K562 (cell line): Measurements from ENCODE around the gene BMS1. TPM values are rescaled to one million over a fixed set of nuclear protein-coding genes. Genes with fewer than 3 reads are reported as not detected.

Experiments
- BRD9 ChIP-seq: fragments of 450-650 bp; IDR thresholded peaks from 2 replicates; pipeline ENCODE4 v1.6.1; 2018; ENCODE audit warnings: low read depth; ENCODE audit not compliant: partially characterized antibody
- FOXA1 ChIP-seq: fragments of 450-650 bp; IDR thresholded peaks from 2 replicates; pipeline ENCODE4 v1.6.1; 2016; ENCODE audit warnings: mild to moderate bottlenecking, borderline replicate concordance
- MCM5 ChIP-seq: fragments of 450-650 bp; IDR thresholded peaks from 2 replicates; pipeline ENCODE4 v1.6.1; 2016; ENCODE audit warnings: low read depth
- PURB ChIP-seq: sonication (generic); formaldehyde crosslinking; IDR thresholded peaks from 2 replicates; pipeline ENCODE4 v1.9.0; 2021; ENCODE audit warnings: low read depth, mild to moderate bottlenecking, missing genetic modification reagents
- SIRT6 ChIP-seq: IDR thresholded peaks from one replicate; pipeline ENCODE4 v1.6.1; 2012; ENCODE audit warnings: low read depth, mild to moderate bottlenecking, control low read depth, inconsistent platforms, low read length, moderate library complexity
- THRAP3 ChIP-seq: fragments of 450-650 bp; IDR thresholded peaks from 2 replicates; pipeline ENCODE4 v1.6.1; 2016; ENCODE audit warnings: mild to moderate bottlenecking, inconsistent platforms, borderline replicate concordance
- ZNF77 ChIP-seq: fragments of 250-450 bp; sonication (Bioruptor Pico); IDR thresholded peaks from 2 replicates; pipeline ENCODE4 v1.5.0; 2020
- polyA plus RNA-seq, 8 experiments: library from polyadenylated mRNA; depleted of rRNA in 4 of 8; stranded (reverse) in 5 of 8; unstranded in 3 of 8; fragments of >200 nt; fragmentation: Nextera tagmentation in 2 of 8; fragmentation: Illumina TruSeq in 1 of 8; extraction: Ambion mirVana in 2 of 8; extraction: Trizol in 1 of 8; gene quantifications; 2 replicates each; pipeline versions ENCODE4 v1.2.1 to v1.2.3, GENCODE V29; 2011 to 2014; ENCODE audit warnings: inconsistent platforms in 1 of 8, missing spikeins in 1 of 8
- total RNA-seq, 7 experiments: library from RNA; depleted of rRNA in 6 of 7; stranded (reverse); fragments of >200 nt in 6 of 7; fragmentation: Illumina TruSeq in 2 of 7; extraction: Trizol in 2 of 7; gene quantifications; 2 replicates each; pipeline versions ENCODE4 v1.2.1 to v1.2.3, GENCODE V29; 2011 to 2021; ENCODE audit warnings: low replicate concordance in 1 of 7
- TF ChIP-seq, protein P1 (sequence below): fragments of 200-600 bp; sonication (generic); IDR thresholded peaks from one replicate; pipeline ENCODE4 v1.6.1; 2012; ENCODE audit warnings: mild to moderate bottlenecking, low read depth, low read length, inconsistent platforms
- TF ChIP-seq, protein P2 (sequence below): fragments of 450-650 bp; formaldehyde crosslinking; IDR thresholded peaks from 2 replicates; pipeline ENCODE4 v1.4.0; 2022; ENCODE audit warnings: missing genetic modification characterization
- TF ChIP-seq, protein P3 (sequence below): fragments of 250-450 bp; sonication (Bioruptor Pico); IDR thresholded peaks from 2 replicates; pipeline ENCODE4 v1.4.0; 2020; ENCODE audit warnings: mild to moderate bottlenecking

The BMS1 gene
- total and polyA plus RNA-seq, 9 of the 15 experiments (the other 6 are each of a cell fraction or from before 2014, with no cell fraction given) = 11.1 to 46.9 (median 32.7) TPM

DNA sequence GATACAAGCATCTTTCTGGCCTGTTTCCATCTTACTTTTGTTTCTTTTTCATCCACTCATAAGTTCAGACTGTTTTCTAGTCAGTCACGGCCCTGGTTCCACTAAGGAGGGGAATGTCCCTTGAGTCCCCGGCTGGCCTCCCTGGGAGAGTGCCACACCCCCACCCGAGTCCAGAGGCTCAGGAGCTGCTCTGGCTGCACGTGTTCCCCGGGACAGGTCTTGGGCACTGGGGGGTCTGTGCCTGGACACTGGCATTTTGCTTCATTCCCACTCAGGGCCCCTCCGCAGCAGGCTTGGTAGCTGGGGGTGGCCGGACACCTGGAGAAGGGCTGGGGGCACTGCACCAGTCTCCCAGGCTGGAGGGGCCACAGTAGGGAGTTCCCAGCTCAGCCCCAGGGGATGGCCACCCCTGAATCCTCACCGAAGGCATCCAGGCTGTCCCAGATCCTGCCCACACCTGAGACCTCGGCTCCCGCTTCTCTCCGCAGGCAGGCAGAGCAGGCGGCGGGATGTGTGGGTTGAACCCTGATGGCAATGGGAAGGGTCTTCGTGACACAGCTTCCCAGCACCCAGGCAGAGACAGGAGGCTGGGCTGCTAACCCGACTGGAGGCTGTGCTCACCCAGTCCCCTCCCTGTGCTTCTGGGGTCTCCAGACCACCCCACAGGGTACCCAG lies 92.3 kb downstream of the BMS1 start (continued):
- TF ChIP-seq, protein P1, sequence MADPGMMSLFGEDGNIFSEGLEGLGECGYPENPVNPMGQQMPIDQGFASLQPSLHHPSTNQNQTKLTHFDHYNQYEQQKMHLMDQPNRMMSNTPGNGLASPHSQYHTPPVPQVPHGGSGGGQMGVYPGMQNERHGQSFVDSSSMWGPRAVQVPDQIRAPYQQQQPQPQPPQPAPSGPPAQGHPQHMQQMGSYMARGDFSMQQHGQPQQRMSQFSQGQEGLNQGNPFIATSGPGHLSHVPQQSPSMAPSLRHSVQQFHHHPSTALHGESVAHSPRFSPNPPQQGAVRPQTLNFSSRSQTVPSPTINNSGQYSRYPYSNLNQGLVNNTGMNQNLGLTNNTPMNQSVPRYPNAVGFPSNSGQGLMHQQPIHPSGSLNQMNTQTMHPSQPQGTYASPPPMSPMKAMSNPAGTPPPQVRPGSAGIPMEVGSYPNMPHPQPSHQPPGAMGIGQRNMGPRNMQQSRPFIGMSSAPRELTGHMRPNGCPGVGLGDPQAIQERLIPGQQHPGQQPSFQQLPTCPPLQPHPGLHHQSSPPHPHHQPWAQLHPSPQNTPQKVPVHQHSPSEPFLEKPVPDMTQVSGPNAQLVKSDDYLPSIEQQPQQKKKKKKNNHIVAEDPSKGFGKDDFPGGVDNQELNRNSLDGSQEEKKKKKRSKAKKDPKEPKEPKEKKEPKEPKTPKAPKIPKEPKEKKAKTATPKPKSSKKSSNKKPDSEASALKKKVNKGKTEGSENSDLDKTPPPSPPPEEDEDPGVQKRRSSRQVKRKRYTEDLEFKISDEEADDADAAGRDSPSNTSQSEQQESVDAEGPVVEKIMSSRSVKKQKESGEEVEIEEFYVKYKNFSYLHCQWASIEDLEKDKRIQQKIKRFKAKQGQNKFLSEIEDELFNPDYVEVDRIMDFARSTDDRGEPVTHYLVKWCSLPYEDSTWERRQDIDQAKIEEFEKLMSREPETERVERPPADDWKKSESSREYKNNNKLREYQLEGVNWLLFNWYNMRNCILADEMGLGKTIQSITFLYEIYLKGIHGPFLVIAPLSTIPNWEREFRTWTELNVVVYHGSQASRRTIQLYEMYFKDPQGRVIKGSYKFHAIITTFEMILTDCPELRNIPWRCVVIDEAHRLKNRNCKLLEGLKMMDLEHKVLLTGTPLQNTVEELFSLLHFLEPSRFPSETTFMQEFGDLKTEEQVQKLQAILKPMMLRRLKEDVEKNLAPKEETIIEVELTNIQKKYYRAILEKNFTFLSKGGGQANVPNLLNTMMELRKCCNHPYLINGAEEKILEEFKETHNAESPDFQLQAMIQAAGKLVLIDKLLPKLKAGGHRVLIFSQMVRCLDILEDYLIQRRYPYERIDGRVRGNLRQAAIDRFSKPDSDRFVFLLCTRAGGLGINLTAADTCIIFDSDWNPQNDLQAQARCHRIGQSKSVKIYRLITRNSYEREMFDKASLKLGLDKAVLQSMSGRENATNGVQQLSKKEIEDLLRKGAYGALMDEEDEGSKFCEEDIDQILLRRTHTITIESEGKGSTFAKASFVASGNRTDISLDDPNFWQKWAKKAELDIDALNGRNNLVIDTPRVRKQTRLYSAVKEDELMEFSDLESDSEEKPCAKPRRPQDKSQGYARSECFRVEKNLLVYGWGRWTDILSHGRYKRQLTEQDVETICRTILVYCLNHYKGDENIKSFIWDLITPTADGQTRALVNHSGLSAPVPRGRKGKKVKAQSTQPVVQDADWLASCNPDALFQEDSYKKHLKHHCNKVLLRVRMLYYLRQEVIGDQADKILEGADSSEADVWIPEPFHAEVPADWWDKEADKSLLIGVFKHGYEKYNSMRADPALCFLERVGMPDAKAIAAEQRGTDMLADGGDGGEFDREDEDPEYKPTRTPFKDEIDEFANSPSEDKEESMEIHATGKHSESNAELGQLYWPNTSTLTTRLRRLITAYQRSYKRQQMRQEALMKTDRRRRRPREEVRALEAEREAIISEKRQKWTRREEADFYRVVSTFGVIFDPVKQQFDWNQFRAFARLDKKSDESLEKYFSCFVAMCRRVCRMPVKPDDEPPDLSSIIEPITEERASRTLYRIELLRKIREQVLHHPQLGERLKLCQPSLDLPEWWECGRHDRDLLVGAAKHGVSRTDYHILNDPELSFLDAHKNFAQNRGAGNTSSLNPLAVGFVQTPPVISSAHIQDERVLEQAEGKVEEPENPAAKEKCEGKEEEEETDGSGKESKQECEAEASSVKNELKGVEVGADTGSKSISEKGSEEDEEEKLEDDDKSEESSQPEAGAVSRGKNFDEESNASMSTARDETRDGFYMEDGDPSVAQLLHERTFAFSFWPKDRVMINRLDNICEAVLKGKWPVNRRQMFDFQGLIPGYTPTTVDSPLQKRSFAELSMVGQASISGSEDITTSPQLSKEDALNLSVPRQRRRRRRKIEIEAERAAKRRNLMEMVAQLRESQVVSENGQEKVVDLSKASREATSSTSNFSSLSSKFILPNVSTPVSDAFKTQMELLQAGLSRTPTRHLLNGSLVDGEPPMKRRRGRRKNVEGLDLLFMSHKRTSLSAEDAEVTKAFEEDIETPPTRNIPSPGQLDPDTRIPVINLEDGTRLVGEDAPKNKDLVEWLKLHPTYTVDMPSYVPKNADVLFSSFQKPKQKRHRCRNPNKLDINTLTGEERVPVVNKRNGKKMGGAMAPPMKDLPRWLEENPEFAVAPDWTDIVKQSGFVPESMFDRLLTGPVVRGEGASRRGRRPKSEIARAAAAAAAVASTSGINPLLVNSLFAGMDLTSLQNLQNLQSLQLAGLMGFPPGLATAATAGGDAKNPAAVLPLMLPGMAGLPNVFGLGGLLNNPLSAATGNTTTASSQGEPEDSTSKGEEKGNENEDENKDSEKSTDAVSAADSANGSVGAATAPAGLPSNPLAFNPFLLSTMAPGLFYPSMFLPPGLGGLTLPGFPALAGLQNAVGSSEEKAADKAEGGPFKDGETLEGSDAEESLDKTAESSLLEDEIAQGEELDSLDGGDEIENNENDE = no peak
- TF ChIP-seq, protein P2, sequence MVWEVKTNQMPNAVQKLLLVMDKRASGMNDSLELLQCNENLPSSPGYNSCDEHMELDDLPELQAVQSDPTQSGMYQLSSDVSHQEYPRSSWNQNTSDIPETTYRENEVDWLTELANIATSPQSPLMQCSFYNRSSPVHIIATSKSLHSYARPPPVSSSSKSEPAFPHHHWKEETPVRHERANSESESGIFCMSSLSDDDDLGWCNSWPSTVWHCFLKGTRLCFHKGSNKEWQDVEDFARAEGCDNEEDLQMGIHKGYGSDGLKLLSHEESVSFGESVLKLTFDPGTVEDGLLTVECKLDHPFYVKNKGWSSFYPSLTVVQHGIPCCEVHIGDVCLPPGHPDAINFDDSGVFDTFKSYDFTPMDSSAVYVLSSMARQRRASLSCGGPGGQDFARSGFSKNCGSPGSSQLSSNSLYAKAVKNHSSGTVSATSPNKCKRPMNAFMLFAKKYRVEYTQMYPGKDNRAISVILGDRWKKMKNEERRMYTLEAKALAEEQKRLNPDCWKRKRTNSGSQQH (CRISPR knock-in tag) = no peak
- TF ChIP-seq, protein P3, sequence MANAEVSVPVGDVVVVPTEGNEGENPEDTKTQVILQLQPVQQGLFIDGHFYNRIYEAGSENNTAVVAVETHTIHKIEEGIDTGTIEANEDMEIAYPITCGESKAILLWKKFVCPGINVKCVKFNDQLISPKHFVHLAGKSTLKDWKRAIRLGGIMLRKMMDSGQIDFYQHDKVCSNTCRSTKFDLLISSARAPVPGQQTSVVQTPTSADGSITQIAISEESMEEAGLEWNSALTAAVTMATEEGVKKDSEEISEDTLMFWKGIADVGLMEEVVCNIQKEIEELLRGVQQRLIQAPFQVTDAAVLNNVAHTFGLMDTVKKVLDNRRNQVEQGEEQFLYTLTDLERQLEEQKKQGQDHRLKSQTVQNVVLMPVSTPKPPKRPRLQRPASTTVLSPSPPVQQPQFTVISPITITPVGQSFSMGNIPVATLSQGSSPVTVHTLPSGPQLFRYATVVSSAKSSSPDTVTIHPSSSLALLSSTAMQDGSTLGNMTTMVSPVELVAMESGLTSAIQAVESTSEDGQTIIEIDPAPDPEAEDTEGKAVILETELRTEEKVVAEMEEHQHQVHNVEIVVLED (CRISPR knock-in tag) = no peak
- TF ChIP-seq PURB (CRISPR knock-in tag) (no peak), SIRT6 (no peak), MCM5 (no peak), FOXA1 (no peak), BRD9 (no peak), THRAP3 (no peak), ZNF77 (no peak)
- TF ChIP-seq, all 486 proteins: peak for 0
